ENCODE measurements around the gene CHRM3.

DNA sequence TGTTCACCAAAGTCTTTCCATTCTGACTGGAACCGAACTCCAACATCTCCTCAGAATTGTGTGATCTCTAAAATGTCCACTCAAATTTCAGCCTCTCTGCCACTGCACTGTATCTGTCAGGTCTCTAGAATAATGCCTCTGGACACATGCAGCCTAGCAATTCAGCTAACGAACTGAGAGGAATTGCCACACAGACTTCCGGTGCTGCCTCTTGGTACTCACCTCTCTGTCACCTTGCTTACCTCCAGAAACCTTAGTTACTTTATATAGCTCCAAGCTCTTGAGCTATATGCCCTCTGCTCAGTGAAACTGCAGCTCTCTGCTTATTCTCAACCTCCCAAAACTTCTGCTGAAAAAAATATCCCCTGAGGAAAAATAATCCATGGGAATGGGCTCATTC is 2.7 kb upstream of the CHRM3 start:
- TF ChIP-seq, protein P1, sequence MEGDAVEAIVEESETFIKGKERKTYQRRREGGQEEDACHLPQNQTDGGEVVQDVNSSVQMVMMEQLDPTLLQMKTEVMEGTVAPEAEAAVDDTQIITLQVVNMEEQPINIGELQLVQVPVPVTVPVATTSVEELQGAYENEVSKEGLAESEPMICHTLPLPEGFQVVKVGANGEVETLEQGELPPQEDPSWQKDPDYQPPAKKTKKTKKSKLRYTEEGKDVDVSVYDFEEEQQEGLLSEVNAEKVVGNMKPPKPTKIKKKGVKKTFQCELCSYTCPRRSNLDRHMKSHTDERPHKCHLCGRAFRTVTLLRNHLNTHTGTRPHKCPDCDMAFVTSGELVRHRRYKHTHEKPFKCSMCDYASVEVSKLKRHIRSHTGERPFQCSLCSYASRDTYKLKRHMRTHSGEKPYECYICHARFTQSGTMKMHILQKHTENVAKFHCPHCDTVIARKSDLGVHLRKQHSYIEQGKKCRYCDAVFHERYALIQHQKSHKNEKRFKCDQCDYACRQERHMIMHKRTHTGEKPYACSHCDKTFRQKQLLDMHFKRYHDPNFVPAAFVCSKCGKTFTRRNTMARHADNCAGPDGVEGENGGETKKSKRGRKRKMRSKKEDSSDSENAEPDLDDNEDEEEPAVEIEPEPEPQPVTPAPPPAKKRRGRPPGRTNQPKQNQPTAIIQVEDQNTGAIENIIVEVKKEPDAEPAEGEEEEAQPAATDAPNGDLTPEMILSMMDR (conservative IDR thresholded peaks at IDR 0.05; ENCODE audit: low read depth in 2 of 2), result no peak
- no peak for TF ChIP-seq EZH2 (IDR thresholded peaks at IDR 0.05; ENCODE audit: low read depth, unreplicated experiment)
- TF ChIP-seq, protein P2, sequence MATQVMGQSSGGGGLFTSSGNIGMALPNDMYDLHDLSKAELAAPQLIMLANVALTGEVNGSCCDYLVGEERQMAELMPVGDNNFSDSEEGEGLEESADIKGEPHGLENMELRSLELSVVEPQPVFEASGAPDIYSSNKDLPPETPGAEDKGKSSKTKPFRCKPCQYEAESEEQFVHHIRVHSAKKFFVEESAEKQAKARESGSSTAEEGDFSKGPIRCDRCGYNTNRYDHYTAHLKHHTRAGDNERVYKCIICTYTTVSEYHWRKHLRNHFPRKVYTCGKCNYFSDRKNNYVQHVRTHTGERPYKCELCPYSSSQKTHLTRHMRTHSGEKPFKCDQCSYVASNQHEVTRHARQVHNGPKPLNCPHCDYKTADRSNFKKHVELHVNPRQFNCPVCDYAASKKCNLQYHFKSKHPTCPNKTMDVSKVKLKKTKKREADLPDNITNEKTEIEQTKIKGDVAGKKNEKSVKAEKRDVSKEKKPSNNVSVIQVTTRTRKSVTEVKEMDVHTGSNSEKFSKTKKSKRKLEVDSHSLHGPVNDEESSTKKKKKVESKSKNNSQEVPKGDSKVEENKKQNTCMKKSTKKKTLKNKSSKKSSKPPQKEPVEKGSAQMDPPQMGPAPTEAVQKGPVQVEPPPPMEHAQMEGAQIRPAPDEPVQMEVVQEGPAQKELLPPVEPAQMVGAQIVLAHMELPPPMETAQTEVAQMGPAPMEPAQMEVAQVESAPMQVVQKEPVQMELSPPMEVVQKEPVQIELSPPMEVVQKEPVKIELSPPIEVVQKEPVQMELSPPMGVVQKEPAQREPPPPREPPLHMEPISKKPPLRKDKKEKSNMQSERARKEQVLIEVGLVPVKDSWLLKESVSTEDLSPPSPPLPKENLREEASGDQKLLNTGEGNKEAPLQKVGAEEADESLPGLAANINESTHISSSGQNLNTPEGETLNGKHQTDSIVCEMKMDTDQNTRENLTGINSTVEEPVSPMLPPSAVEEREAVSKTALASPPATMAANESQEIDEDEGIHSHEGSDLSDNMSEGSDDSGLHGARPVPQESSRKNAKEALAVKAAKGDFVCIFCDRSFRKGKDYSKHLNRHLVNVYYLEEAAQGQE (IDR thresholded peaks at IDR 0.05; ENCODE audit: unreplicated experiment), result no peak

Measured in GM23338 (cell line).